AG09309 (cell line): ENCODE measurements around the gene CR2.

Experiments used
- DNase-seq: peaks from one replicate; pipeline ENCODE4 v3.0.0-alpha.2; 2010; ENCODE audit warnings: low read depth
- H3K4me3 ChIP-seq: 2 replicates; pipeline ENCODE4 v1.5.1; 2011; ENCODE audit warnings: mild to moderate bottlenecking, low read depth, low read length, moderate library complexity; ENCODE audit not compliant: control insufficient read depth
- TF ChIP-seq, protein P1 (sequence below): IDR thresholded peaks from 2 replicates; pipeline ENCODE4 v1.5.1; 2011; ENCODE audit warnings: mild to moderate bottlenecking, low read depth, low read length, inconsistent platforms; ENCODE audit not compliant: insufficient read depth, control insufficient read depth; ENCODE audit errors: missing control alignments

The CR2 gene

GRCh38 chr1:207462535-207462934 is 8.4 kb downstream of the CR2 start:
- H3K4me3 ChIP-seq: no peak overlapping the region
- TF ChIP-seq, protein P1, sequence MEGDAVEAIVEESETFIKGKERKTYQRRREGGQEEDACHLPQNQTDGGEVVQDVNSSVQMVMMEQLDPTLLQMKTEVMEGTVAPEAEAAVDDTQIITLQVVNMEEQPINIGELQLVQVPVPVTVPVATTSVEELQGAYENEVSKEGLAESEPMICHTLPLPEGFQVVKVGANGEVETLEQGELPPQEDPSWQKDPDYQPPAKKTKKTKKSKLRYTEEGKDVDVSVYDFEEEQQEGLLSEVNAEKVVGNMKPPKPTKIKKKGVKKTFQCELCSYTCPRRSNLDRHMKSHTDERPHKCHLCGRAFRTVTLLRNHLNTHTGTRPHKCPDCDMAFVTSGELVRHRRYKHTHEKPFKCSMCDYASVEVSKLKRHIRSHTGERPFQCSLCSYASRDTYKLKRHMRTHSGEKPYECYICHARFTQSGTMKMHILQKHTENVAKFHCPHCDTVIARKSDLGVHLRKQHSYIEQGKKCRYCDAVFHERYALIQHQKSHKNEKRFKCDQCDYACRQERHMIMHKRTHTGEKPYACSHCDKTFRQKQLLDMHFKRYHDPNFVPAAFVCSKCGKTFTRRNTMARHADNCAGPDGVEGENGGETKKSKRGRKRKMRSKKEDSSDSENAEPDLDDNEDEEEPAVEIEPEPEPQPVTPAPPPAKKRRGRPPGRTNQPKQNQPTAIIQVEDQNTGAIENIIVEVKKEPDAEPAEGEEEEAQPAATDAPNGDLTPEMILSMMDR: no peak
- DNase-seq: no peak

DNA sequence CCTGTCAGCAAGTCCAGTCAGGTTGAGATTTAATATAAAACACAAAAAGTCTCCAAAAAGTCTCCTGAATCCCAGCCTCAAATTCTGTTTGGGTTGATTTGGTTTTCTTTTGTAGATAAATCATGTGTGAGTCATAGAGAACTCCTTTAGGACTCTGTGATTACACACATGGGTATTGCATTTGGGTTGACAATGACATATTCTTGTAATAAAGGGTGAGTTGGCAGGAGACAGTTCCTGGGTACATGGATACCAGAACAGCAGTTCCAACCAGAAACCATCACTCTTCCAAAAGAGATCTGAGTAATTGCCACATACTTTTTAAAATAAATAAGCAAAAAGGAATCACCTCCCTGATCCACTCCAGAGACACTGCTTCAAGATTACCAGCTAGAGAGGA is 8.9 kb downstream of the CR2 start:
- DNase-seq: no peak
- no peak overlapping the region for H3K4me3 ChIP-seq
- TF ChIP-seq, protein P1: no peak

DNA sequence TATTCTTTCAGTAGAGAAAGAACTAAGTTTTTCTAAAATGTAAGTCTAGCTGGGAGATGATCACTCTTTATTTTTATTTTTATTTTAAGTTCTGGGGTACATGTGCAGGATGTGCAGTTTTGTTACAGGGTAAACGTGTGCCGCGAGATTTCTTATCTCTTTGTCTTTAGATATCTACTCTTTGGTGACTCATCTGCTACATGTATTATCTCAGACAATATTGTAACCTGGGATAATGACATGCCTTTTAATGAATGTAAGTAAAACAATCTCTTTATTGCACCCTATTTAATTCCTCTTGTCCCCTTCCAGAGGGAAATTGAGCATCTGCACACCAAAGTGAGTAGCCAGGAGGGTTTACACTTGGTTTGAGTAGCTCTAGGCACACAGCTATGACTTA is 9.4 kb downstream of the CR2 start:
- TF ChIP-seq, protein P1: no peak
- DNase-seq: no peak
- H3K4me3 ChIP-seq: no peak overlapping the region

GRCh38 chr1:207470927-207471326 is 16.8 kb downstream of the CR2 start:
- H3K4me3 ChIP-seq: no peak overlapping the region
- TF ChIP-seq, protein P1: no peak

GRCh38 chr1:207474210-207474609 is 20.1 kb downstream of the CR2 start:
- no peak for DNase-seq
- TF ChIP-seq, protein P1: no peak
- H3K4me3 ChIP-seq: no peak overlapping the region

More at GRCh38 chr1:207470927-207471326, 16.8 kb downstream of the CR2 start:
- DNase-seq: no peak

GRCh38 chr1:207486198-207486597 is 32.1 kb downstream of the CR2 start:
- no peak for DNase-seq
- no peak overlapping the region for H3K4me3 ChIP-seq
- TF ChIP-seq, protein P1: no peak

DNA sequence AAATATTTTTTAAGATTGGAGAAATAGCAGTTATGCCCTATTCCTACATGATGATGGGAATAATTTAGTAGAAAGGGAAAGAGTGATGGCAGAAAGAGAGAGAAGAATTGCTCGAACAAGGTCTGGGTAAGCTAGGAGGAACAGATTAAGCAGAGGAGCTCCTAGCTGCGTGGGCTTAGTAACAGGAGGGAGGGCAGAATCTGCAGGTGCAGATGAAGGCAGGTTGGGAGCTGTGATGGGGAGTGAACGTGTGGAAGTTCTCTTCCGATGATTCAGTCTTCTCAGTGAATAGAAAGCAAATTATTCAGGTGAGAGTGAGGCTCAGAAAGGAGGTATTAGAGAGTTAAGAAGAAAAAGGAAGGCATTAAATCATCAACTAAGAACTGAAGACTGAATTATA is 33.5 kb downstream of the CR2 start:
- no peak for DNase-seq
- TF ChIP-seq, protein P1: no peak
- H3K4me3 ChIP-seq: no peak overlapping the region
